IMR-90 (cell line): ENCODE data around the gene UMODL1. TPM values are rescaled to one million over a fixed set of nuclear protein-coding genes. Genes with fewer than 3 reads are reported as not detected.

Source experiments
- ATAC-seq: fragments of 200-7000 bp; cut with Tn5 transposase; 2 replicates; pipeline ENCODE4 v1.9.1; 2020; ENCODE audit warnings: low read depth, mild to moderate bottlenecking, moderate library complexity
- BruUV-seq: library from RNA; stranded (reverse); fragments of 400-500 nt; replicated peaks from 2 replicates; lab custom pipeline; 2021; lab: Mats Ljungman, UMichigan
- CTCF ChIA-PET: fragments of 300-600 bp; formaldehyde crosslinking; extraction: SDS; loops from one replicate; lab custom pipeline; 2021; ENCODE audit warnings: antibody characterized with exemption; lab: Yijun Ruan, JAX
- POLR2A ChIA-PET: fragments of 300-600 bp; sonication (Branson Sonifier 250); formaldehyde crosslinking; loops from one replicate; lab custom pipeline; 2022; ENCODE audit warnings: antibody characterized with exemption; ENCODE audit not compliant: unreplicated experiment; lab: Charles Lee
- DNase-seq: peaks from one replicate; pipeline ENCODE4 v3.0.0; 2013
- H2AFZ ChIP-seq: replicated peaks from 2 replicates; pipeline ENCODE3; 2013; ENCODE audit warnings: low read length, mild to moderate bottlenecking; ENCODE audit not compliant: poor library complexity
- H2AK5ac ChIP-seq: 2 replicates; pipeline ENCODE4 v1.6.1; 2013; ENCODE audit warnings: low read depth, low read length, inconsistent platforms
- H2AK9ac ChIP-seq: replicated peaks from 2 replicates; pipeline ENCODE3; 2013; ENCODE audit warnings: mild to moderate bottlenecking, low read depth, low read length, moderate library complexity; ENCODE audit not compliant: poor library complexity
- H2BK120ac ChIP-seq: 2 replicates; pipeline ENCODE4 v1.6.1; 2013; ENCODE audit warnings: low read depth, low read length, inconsistent platforms
- H2BK15ac ChIP-seq: 3 replicates; pipeline ENCODE4 v1.6.1; 2013; ENCODE audit warnings: low read depth, low read length, inconsistent platforms
- H2BK20ac ChIP-seq: 2 replicates; pipeline ENCODE4 v1.6.1; 2013; ENCODE audit warnings: low read depth, mild to moderate bottlenecking, inconsistent platforms, low read length, moderate library complexity
- H2BK5ac ChIP-seq: 2 replicates; pipeline ENCODE4 v1.6.1; 2013; ENCODE audit warnings: mild to moderate bottlenecking, low read depth, low read length, inconsistent platforms; ENCODE audit not compliant: poor library complexity, severe bottlenecking
- H3K14ac ChIP-seq: replicated peaks from 2 replicates; pipeline ENCODE4 v1.6.1; 2013; ENCODE audit warnings: low read depth, low read length, inconsistent platforms
- H3K18ac ChIP-seq: 2 replicates; pipeline ENCODE4 v1.6.1; 2013; ENCODE audit warnings: low read depth, low read length, control low read depth
- H3K23ac ChIP-seq: 2 replicates; pipeline ENCODE4 v1.6.1; 2013; ENCODE audit warnings: low read depth, low read length, inconsistent platforms
- H3K27ac ChIP-seq: 2 replicates; pipeline ENCODE4 v1.5.1; 2013; ENCODE audit warnings: mild to moderate bottlenecking, control low read depth, low read length; ENCODE audit not compliant: insufficient read depth
- H3K27me3 ChIP-seq: 2 replicates; pipeline ENCODE4 v1.6.1; 2013; ENCODE audit warnings: low read length; ENCODE audit not compliant: control insufficient read depth, insufficient read depth
- H3K36me3 ChIP-seq: 2 replicates; pipeline ENCODE4 v1.6.1; 2013; ENCODE audit warnings: low read length, mixed read lengths; ENCODE audit not compliant: control insufficient read depth, insufficient read depth
- H3K4ac ChIP-seq: 2 replicates; pipeline ENCODE4 v1.6.1; 2013; ENCODE audit warnings: low read depth, low read length, inconsistent platforms
- H3K4me1 ChIP-seq: 2 replicates; pipeline ENCODE4 v1.6.1; 2013; ENCODE audit warnings: low read length, mixed read lengths; ENCODE audit not compliant: control insufficient read depth, insufficient read depth
- H3K4me2 ChIP-seq: 2 replicates; pipeline ENCODE4 v1.6.1; 2013; ENCODE audit warnings: low read depth, mild to moderate bottlenecking, control low read depth, low read length, moderate library complexity
- H3K4me3 ChIP-seq: 2 replicates; pipeline ENCODE4 v1.5.1; 2013; ENCODE audit warnings: low read depth, mild to moderate bottlenecking, control low read depth, low read length, moderate library complexity; ENCODE audit not compliant: insufficient read depth
- H3K56ac ChIP-seq: 2 replicates; pipeline ENCODE4 v1.6.1; 2013; ENCODE audit warnings: low read length, inconsistent platforms; ENCODE audit not compliant: insufficient read depth; ENCODE audit errors: extremely low read depth
- H3K79me1 ChIP-seq, 2 experiments: 2 replicates each; pipeline ENCODE4 v1.6.1; 2013; ENCODE audit warnings: low read length in 2 of 2, inconsistent platforms in 1 of 2, low read depth in 1 of 2
- H3K9ac ChIP-seq: 2 replicates; pipeline ENCODE4 v1.6.1; 2013; ENCODE audit warnings: low read depth, low read length, control low read depth
- H3K9me1 ChIP-seq: 2 replicates; pipeline ENCODE4 v1.6.1; 2013; ENCODE audit warnings: low read length, inconsistent platforms; ENCODE audit not compliant: insufficient read depth
- H3K9me3 ChIP-seq: 2 replicates; pipeline ENCODE4 v1.6.1; 2013; ENCODE audit warnings: low read length; ENCODE audit not compliant: control insufficient read depth, insufficient read depth
- H4K20me1 ChIP-seq: 2 replicates; pipeline ENCODE4 v1.6.1; 2013; ENCODE audit warnings: low read length, inconsistent platforms; ENCODE audit not compliant: insufficient read depth
- H4K5ac ChIP-seq: 2 replicates; pipeline ENCODE4 v1.6.1; 2013; ENCODE audit warnings: mild to moderate bottlenecking, low read depth, low read length, control low read depth
- H4K8ac ChIP-seq, 2 experiments: 2 replicates each; pipeline ENCODE4 v1.6.1; 2013; ENCODE audit warnings: low read depth in 2 of 2, low read length in 2 of 2, control low read depth in 1 of 2, inconsistent platforms in 1 of 2
- H4K91ac ChIP-seq: 2 replicates; pipeline ENCODE4 v1.6.1; 2013; ENCODE audit warnings: low read depth, low read length, inconsistent platforms; ENCODE audit not compliant: insufficient read depth
- BHLHE40 ChIP-seq: fragments of 150-350 bp; IDR thresholded peaks from 2 replicates; pipeline ENCODE4 v1.6.1; 2016; ENCODE audit warnings: mild to moderate bottlenecking, low read depth, low read length
- ELK1 ChIP-seq: fragments of 150-350 bp; IDR thresholded peaks from 2 replicates; pipeline ENCODE4 v1.6.1; 2016; ENCODE audit warnings: low read depth, mild to moderate bottlenecking, low read length, moderate library complexity, borderline replicate concordance
- FOS ChIP-seq: fragments of 150-350 bp; IDR thresholded peaks from 2 replicates; pipeline ENCODE4 v1.6.1; 2016; ENCODE audit warnings: low read depth, low read length
- MAFK ChIP-seq: IDR thresholded peaks from 2 replicates; pipeline ENCODE4 v1.6.1; 2012; ENCODE audit warnings: low read depth, low read length, improper control_type of control experiment
- MXI1 ChIP-seq: IDR thresholded peaks from 2 replicates; pipeline ENCODE4 v1.6.1; 2012; ENCODE audit warnings: low read depth, mild to moderate bottlenecking, low read length, moderate library complexity, borderline replicate concordance
- RAD21 ChIP-seq: IDR thresholded peaks from 2 replicates; pipeline ENCODE4 v1.6.1; 2012; ENCODE audit warnings: low read length, improper control_type of control experiment
- RCOR1 ChIP-seq: IDR thresholded peaks from 2 replicates; pipeline ENCODE4 v1.6.1; 2012; ENCODE audit warnings: mild to moderate bottlenecking, low read length, improper control_type of control experiment; ENCODE audit not compliant: insufficient replicate concordance
- RFX5 ChIP-seq: IDR thresholded peaks from 2 replicates; pipeline ENCODE4 v1.8.0; 2012; ENCODE audit warnings: low read depth, mild to moderate bottlenecking, low read length, moderate library complexity
- SMC3 ChIP-seq: fragments of 150-350 bp; IDR thresholded peaks from 2 replicates; pipeline ENCODE4 v1.6.1; 2016; ENCODE audit warnings: low read depth, mild to moderate bottlenecking, antibody characterized with exemption, low read length, moderate library complexity
- USF2 ChIP-seq: fragments of 150-350 bp; IDR thresholded peaks from 2 replicates; pipeline ENCODE4 v1.6.1; 2017; ENCODE audit warnings: mild to moderate bottlenecking, antibody characterized with exemption, low read length, low read depth
- WGBS, 2 experiments: methylation state at CpG; one replicate each; pipeline versions ENCODE4 v1.1.5 to v1.1.7; 2013; ENCODE audit warnings: missing lambda C conversion rate in 2 of 2; ENCODE audit not compliant: insufficient read length in 1 of 2; ENCODE audit errors: extremely low coverage in 2 of 2; 5-methylcytosine and 5-hydroxymethylcytosine counted together
- dilution Hi-C: fragments of 300-500 bp; cut with HindIII; formaldehyde crosslinking; loops from one replicate; pipeline ENCODE4 v1.14.3; 2018; ENCODE audit warnings: low sequenced_read_pairs; ENCODE audit not compliant: unreplicated experiment
- in situ Hi-C: fragments of 300-500 bp; cut with MboI; formaldehyde crosslinking; loops from 3 replicates; pipeline ENCODE4 v1.14.3; 2019; ENCODE audit warnings: low sequenced_read_pairs, inconsistent platforms, mixed read lengths
- intact Hi-C: fragments of 100-400 bp; cut with micrococcal nuclease; formaldehyde crosslinking; loops from 2 replicates; pipeline ENCODE4 v1.10.0; 2022
- polyA plus RNA-seq, 3 experiments: library from polyadenylated mRNA; depleted of rRNA; stranded (reverse); fragments of >200 nt; gene quantifications; 2 replicates each; pipeline ENCODE4 v1.2.3, GENCODE V29; 2012; ENCODE audit warnings: low replicate concordance in 1 of 3
- total RNA-seq: library from RNA; depleted of rRNA; stranded (reverse); fragments of >200 nt; gene quantifications from 2 replicates; pipeline ENCODE4 v1.2.3, GENCODE V29; 2012

The UMODL1 gene
- total and polyA plus RNA-seq, 2 of the 4 experiments (the other 2 are of a cell fraction) = 0.02 TPM; not detected in 1

GRCh38 chr21:42068256-42068545 is 2.9 kb upstream of the UMODL1 start:
- Histone ChIP-seq H3K4me3 (no peak overlapping the region), H4K20me1 (no peaks in the 10 kb centered on the region), H3K36me3 (no peaks in the 10 kb centered on the region), H4K5ac (no peak overlapping the region), H2AK5ac (no peak overlapping the region), H2BK20ac (no peak overlapping the region), H3K4ac (no peak overlapping the region), H3K9me3 (no peaks in the 10 kb centered on the region), H2AFZ (no peak overlapping the region), H3K23ac (no peak overlapping the region), H3K14ac (no peak overlapping the region), H3K18ac (no peak overlapping the region), H3K9ac (no peak overlapping the region), H3K56ac (no peak overlapping the region), H2AK9ac (peak overlapping the region; percentile 57), H2BK120ac (no peak overlapping the region), H2BK5ac (no peak overlapping the region), H4K8ac (no peak overlapping the region), H3K4me1 (no peaks in the 10 kb centered on the region), H3K4me2 (no peak overlapping the region), H2BK15ac (no peak overlapping the region), H4K91ac (no peak overlapping the region), H3K9me1 (0 out of 2 replicates have a peak, but pooled peaks cover 4% of the 10 kb centered on the region), H3K27ac (no peak overlapping the region), H3K79me1 (no peaks in the 10 kb centered on the region), H3K27me3 (peaks cover 8% of the 10 kb centered on the region)
- in situ Hi-C loops = no loop called here
- POLR2A ChIA-PET = no interaction called here
- WGBS, 2 experiments = 94% methylated on average over 3 of the region's 6 CpGs; no CpG with 5 or more reads in 1 of the 2 experiments
- BruUV-seq = no TSS peak
- ATAC-seq (no peak), DNase-seq (no peak)
- TF ChIP-seq SMC3 (no peak), MAFK (no peak), RFX5 (no peak), MXI1 (no peak), RAD21 (no peak), USF2 (no peak), RCOR1 (no peak), FOS (no peak), BHLHE40 (no peak), ELK1 (no peak)
- CTCF ChIA-PET = no interaction called here
- dilution Hi-C loops = no loop called here
- intact Hi-C loops = no loop called here
